SK-N-SH treated with all-trans-retinoic acid at 6 μM for 48 hours (cell line): ENCODE data around the gene ALMS1.
"Not testable (repeated sequence)": the region's sequence is repeated elsewhere in the genome, so short reads cannot be mapped to it uniquely, and the experiment has no call there.

ENCODE experiments used
- ARNTL ChIP-seq: fragments of 450-650 bp; formaldehyde crosslinking; IDR thresholded peaks from 2 replicates; pipeline ENCODE4 v1.5.0; 2020; ENCODE audit warnings: low read depth, mild to moderate bottlenecking, moderate library complexity, borderline replicate concordance
- BACH2 ChIP-seq: fragments of 250-450 bp; sonication (Bioruptor Pico); IDR thresholded peaks from 2 replicates; pipeline ENCODE4 v1.9.0; 2021; ENCODE audit warnings: mild to moderate bottlenecking, borderline replicate concordance
- CREB5 ChIP-seq: fragments of 250-450 bp; sonication (Bioruptor Pico); IDR thresholded peaks from 2 replicates; pipeline ENCODE4 v1.5.1; 2020; ENCODE audit warnings: low read depth, mild to moderate bottlenecking, moderate library complexity
- CSDC2 ChIP-seq: fragments of 250-450 bp; sonication (Bioruptor Pico); IDR thresholded peaks from 2 replicates; pipeline ENCODE4 v1.5.0; 2020; ENCODE audit warnings: mild to moderate bottlenecking, moderate library complexity
- GLIS3 ChIP-seq: fragments of 250-450 bp; sonication (Bioruptor Pico); IDR thresholded peaks from 2 replicates; pipeline ENCODE4 v1.5.0; 2020; ENCODE audit warnings: mild to moderate bottlenecking, moderate library complexity
- OSR1 ChIP-seq: fragments of 250-450 bp; sonication (Bioruptor Pico); IDR thresholded peaks from 2 replicates; pipeline ENCODE4 v1.8.0; 2022; ENCODE audit warnings: moderate library complexity, mild to moderate bottlenecking, inconsistent platforms
- RARB ChIP-seq: fragments of 250-450 bp; sonication (Bioruptor Pico); IDR thresholded peaks from 2 replicates; pipeline ENCODE4 v1.8.0; 2021; ENCODE audit warnings: mild to moderate bottlenecking, moderate library complexity
- ZC3H10 ChIP-seq: fragments of 250-450 bp; sonication (Bioruptor Pico); IDR thresholded peaks from 2 replicates; pipeline ENCODE4 v1.5.1; 2021; ENCODE audit warnings: mild to moderate bottlenecking, moderate library complexity
- ZNF565 ChIP-seq: fragments of 450-650 bp; formaldehyde crosslinking; conservative IDR thresholded peaks from 2 replicates; pipeline ENCODE4 v1.5.0; 2020; ENCODE audit warnings: low read depth, mild to moderate bottlenecking, moderate library complexity

- not testable (repeated sequence) for TF ChIP-seq BACH2 (CRISPR knock-in tag); CREB5; ZC3H10 (CRISPR knock-in tag); GLIS3 (CRISPR knock-in tag); RARB (CRISPR knock-in tag); CSDC2 (CRISPR knock-in tag); ARNTL (CRISPR knock-in tag); OSR1 (CRISPR knock-in tag); ZNF565
These were observed 217.5 kb downstream of the ALMS1 start for GRCh38 chr2:73603099-73603588.
